Effector memory CD4-positive, alpha-beta T cell (primary cell): ENCODE results near the gene PCCA.

Experiments used
- DNase-seq, 3 donors: peaks; one replicate each; pipeline ENCODE4 v3.0.0-alpha.2; 2020
- H3K27ac ChIP-seq: 2 replicates; pipeline ENCODE4 v1.7.0; 2013; ENCODE audit warnings: mild to moderate bottlenecking, low read length, moderate library complexity; ENCODE audit not compliant: insufficient read depth, poor library complexity, severe bottlenecking
- H3K27me3 ChIP-seq: replicated peaks from 2 replicates; pipeline ENCODE4 v1.7.0; 2013; ENCODE audit warnings: mild to moderate bottlenecking, low read length; ENCODE audit not compliant: insufficient read depth, control insufficient read depth, poor library complexity, severe bottlenecking
- H3K36me3 ChIP-seq: 2 replicates; pipeline ENCODE4 v1.7.0; 2013; ENCODE audit warnings: mild to moderate bottlenecking, low read length, moderate library complexity; ENCODE audit not compliant: control insufficient read depth, insufficient read depth
- H3K4me1 ChIP-seq: 2 replicates; pipeline ENCODE4 v1.7.0; 2013; ENCODE audit warnings: low read length, mild to moderate bottlenecking; ENCODE audit not compliant: control insufficient read depth, insufficient read depth, poor library complexity, severe bottlenecking
- H3K4me3 ChIP-seq: 2 replicates; pipeline ENCODE4 v1.7.0; 2013; ENCODE audit warnings: low read length, low read depth, mild to moderate bottlenecking; ENCODE audit not compliant: insufficient read depth, poor library complexity, severe bottlenecking
- H3K9me3 ChIP-seq: 2 replicates; pipeline ENCODE4 v1.7.0; 2013; ENCODE audit warnings: mild to moderate bottlenecking, low read length, moderate library complexity; ENCODE audit not compliant: control insufficient read depth

Gene PCCA

GRCh38 chr13:100451923-100452322, 363.0 kb downstream of the PCCA start:
- no peak overlapping the region for H3K27ac ChIP-seq

GRCh38 chr13:100454876-100455275, 366.0 kb downstream of the PCCA start:
- no peak for DNase-seq
- no peak overlapping the region for H3K4me3 ChIP-seq
- H3K27ac ChIP-seq: no peak overlapping the region
- H3K9me3 ChIP-seq: no peaks in the 10 kb centered on the region
- H3K36me3 ChIP-seq: no peaks in the 10 kb centered on the region
- H3K4me1 ChIP-seq: no peaks in the 10 kb centered on the region
- no peaks in the 10 kb centered on the region for H3K27me3 ChIP-seq

More at GRCh38 chr13:100451923-100452322, 363.0 kb downstream of the PCCA start:
- DNase-seq: no peak
- Histone ChIP-seq H3K9me3 (no peaks in the 10 kb centered on the region), H3K4me1 (no peaks in the 10 kb centered on the region), H3K27me3 (no peaks in the 10 kb centered on the region), H3K36me3 (no peaks in the 10 kb centered on the region), H3K4me3 (no peak overlapping the region)

DNA sequence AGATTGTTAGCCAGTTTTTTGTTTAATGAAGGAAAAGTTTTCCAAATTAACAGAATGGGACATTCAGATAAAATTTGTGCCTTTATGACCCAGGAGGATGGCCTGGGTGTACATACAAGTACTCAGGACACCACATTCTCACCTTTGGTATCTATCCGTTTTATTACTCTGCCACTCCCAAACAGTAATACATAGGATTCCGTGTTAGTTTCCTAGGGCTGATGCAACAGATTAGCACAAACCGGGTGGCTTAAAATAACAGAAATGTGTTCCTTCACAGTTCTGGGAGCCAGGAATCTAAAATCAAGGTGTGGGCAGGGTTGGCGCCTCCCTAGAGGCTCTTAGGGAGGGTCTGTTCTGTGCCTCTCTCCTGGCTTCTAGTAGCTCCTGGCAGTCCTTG, 369.8 kb downstream of the PCCA start:
- Histone ChIP-seq H3K4me1 (no peaks in the 10 kb centered on the region), H3K9me3 (no peaks in the 10 kb centered on the region), H3K36me3 (no peaks in the 10 kb centered on the region), H3K27me3 (no peaks in the 10 kb centered on the region), H3K27ac (no peak overlapping the region), H3K4me3 (no peak overlapping the region)
- DNase-seq: no peak

DNA sequence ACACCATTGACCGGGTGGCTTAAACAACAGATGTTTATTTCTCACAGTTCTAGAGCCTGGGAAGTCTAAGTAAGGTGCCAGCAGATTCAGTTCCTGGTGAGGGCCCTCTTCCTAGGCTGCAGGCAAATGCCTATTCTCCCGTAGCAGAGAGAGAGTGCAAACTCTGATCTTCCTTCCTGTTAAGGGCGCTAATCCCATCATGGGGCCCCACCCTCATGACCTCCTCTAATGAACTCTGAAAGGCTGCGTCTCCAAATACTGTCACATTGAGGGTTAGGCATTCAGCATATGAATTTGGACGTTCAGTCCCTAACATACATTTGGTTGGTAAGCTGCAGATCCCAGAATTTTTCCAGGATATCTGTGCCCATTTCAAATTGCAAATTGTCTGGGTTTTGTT, 370.9 kb downstream of the PCCA start:
- H3K9me3 ChIP-seq: no peaks in the 10 kb centered on the region
- no peaks in the 10 kb centered on the region for H3K36me3 ChIP-seq
- H3K27me3 ChIP-seq: no peaks in the 10 kb centered on the region
- no peaks in the 10 kb centered on the region for H3K4me1 ChIP-seq
- H3K27ac ChIP-seq: no peak overlapping the region
- H3K4me3 ChIP-seq: no peak overlapping the region
- DNase-seq: no peak

DNA sequence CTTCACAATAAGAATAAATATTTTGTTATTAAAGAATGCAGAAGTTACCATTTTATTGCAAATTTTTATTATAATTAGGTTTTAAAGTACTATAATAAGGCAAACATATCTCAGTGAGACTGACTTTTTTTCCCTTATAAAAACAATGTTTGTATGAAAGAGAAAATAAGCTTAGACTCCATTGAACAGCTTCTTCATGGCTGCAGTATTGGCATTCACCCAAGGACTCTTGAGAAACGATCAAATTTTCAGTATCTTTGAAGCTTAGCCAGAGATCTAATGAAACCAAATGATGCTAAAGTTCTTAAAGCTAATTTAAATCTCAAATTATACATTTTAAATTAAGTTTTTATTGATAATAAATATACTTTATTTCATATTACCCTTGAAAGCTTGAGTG, 371.4 kb downstream of the PCCA start:
- no peaks in the 10 kb centered on the region for H3K9me3 ChIP-seq
- H3K4me1 ChIP-seq: no peaks in the 10 kb centered on the region
- no peaks in the 10 kb centered on the region for H3K27me3 ChIP-seq
- no peak overlapping the region for H3K4me3 ChIP-seq
- no peak for DNase-seq
- no peaks in the 10 kb centered on the region for H3K36me3 ChIP-seq
- no peak overlapping the region for H3K27ac ChIP-seq

DNA sequence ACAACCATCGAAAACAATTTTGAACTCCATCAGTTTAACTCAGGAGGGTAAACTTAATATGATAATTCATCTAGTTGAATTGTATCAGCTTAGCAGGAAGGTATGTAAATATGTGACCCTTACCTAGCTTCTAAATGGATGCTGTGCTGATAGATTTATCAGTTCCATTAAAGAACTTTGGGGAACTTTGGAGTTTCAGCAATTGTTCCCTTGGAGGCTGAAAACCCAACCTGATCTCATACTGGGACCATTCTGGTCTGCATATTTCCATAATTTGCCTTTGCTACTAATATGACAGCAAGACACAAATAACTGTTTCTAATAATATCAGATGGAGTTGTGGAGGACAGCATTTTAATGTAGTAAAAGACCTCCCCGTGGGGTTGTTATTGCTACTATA, 371.9 kb downstream of the PCCA start:
- no peak for DNase-seq
- H3K9me3 ChIP-seq: no peaks in the 10 kb centered on the region
- no peaks in the 10 kb centered on the region for H3K36me3 ChIP-seq
- no peak overlapping the region for H3K27ac ChIP-seq
- H3K4me1 ChIP-seq: no peaks in the 10 kb centered on the region
- H3K27me3 ChIP-seq: no peaks in the 10 kb centered on the region
- no peak overlapping the region for H3K4me3 ChIP-seq

DNA sequence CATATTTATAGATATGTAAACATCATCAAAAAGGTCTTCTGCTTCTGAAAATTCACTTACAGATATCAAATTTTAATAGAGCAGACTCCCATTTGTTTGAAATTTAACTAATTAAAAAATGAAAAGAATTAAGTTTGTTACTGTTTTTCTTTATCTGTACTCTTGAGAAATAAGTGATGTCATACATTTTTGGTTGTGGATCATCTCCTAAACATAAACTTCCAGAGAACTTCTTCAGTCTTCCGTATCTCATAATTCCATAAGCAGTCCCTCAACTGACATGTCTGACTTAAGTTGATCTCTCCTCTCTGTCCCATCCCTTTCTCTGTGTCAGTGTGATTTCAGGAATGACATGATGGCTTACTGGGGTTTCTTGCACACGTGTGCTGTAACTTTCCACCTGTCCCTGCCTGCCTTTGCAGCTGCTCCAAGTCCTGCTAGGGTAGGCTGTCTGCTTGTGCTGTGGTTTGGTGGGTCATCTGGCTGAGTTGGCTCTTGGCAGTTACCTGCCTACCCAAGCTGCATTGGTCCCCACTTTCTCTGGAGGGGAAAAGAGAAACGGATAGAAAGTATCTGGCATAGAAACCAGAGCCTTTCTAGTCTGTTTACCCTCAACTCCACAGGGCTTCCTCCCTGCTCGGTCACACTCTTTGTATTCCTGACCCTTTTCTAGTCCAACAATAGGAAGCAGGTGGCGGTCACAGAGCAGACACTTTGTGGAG, 372.6 kb downstream of the PCCA start:
- no peaks in the 10 kb centered on the region for H3K36me3 ChIP-seq
- no peaks in the 10 kb centered on the region for H3K9me3 ChIP-seq
- no peaks in the 10 kb centered on the region for H3K27me3 ChIP-seq
- no peak overlapping the region for H3K4me3 ChIP-seq
- DNase-seq: no peak
- H3K4me1 ChIP-seq: no peaks in the 10 kb centered on the region
- no peak overlapping the region for H3K27ac ChIP-seq

GRCh38 chr13:100464006-100464405, 375.1 kb downstream of the PCCA start:
- Histone ChIP-seq H3K27me3 (no peaks in the 10 kb centered on the region), H3K9me3 (no peaks in the 10 kb centered on the region), H3K4me1 (no peaks in the 10 kb centered on the region), H3K27ac (no peak overlapping the region), H3K4me3 (no peak overlapping the region), H3K36me3 (no peaks in the 10 kb centered on the region)
- DNase-seq: no peak

DNA sequence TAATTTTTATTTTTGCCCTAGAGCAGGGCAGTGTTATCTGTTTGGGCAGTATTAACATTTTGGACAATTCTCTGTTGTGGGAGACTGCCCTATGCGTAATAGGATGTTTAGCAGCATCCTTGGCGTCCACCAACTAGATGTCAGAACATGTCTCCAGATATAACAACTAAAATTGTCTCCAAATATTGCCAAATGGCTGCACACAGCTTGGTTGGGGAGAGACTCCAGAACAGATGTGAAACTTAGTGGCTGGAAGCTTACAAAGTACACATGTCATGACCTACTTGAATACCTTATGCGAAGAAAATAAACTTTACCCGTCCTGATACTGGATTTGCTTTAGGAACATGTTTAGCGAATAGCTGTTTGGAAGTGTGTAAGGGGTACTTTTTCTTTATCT, 376.7 kb downstream of the PCCA start:
- DNase-seq: no peak
- no peak overlapping the region for H3K27ac ChIP-seq
- H3K9me3 ChIP-seq: no peaks in the 10 kb centered on the region
- H3K27me3 ChIP-seq: no peaks in the 10 kb centered on the region
- H3K4me3 ChIP-seq: no peak overlapping the region
- H3K36me3 ChIP-seq: no peaks in the 10 kb centered on the region
- H3K4me1 ChIP-seq: no peaks in the 10 kb centered on the region

DNA sequence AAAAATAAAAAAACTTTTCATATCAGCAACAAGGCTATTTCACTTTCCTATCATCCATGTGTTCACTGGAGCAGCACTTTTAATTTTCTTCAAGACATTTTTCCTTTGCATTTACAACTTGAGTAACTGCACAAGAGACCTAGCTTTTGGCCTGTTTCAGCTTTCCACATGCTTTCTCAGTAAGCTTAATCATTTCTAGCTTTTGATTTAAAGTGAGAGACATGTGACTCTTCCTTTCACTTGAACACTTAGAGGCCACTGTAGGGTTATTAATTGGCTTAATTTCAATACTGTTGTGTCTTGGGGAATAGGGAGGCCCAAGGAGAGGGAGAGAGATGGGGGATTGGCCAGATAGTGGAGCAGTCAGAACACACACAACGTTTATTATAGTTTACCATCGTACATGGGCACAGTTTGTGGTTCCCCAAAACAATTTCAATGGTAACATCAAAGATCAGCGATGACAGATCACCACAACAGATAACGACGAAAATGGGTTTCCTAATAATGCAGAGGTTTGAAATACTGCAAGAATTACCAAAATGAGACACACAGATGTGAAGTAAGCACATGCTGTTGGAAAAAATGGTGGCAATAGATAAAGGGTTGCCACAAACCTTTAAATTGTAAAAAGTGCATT, 382.1 kb downstream of the PCCA start:
- Histone ChIP-seq H3K36me3 (no peaks in the 10 kb centered on the region), H3K9me3 (no peaks in the 10 kb centered on the region), H3K4me1 (no peaks in the 10 kb centered on the region), H3K27me3 (no peaks in the 10 kb centered on the region), H3K27ac (no peak overlapping the region), H3K4me3 (no peak overlapping the region)
- no peak for DNase-seq
